OCI-LY3 (cell line): ENCODE data around the gene ST6GAL1.

ENCODE experiments used
- H2AFZ ChIP-seq: fragments of 200-600, 300-600 bp; shearing (Covaris generic); 2 replicates; pipeline ENCODE4 v1.6.0; 2014; ENCODE audit warnings: antibody characterized with exemption, low read depth, low read length
- H3K27ac ChIP-seq: fragments of 200-600, 300-600 bp; sonication (generic); 2 replicates; pipeline ENCODE4 v1.5.1; 2014; ENCODE audit warnings: mild to moderate bottlenecking, low read length, moderate library complexity, mixed read lengths
- H3K27me3 ChIP-seq: fragments of 200-600, 300-600 bp; sonication (generic); 2 replicates; pipeline ENCODE4 v1.6.1; 2014; ENCODE audit warnings: low read depth, low read length, mixed read lengths
- H3K36me3 ChIP-seq: fragments of 200-600, 300-600 bp; sonication (generic); replicated peaks from 2 replicates; pipeline ENCODE3; 2014; ENCODE audit warnings: low read depth, low read length, mixed read lengths
- H3K4me1 ChIP-seq: fragments of 300-600, 200-600 bp; sonication (generic); 2 replicates; pipeline ENCODE4 v1.6.1; 2014; ENCODE audit warnings: low read length, mixed read lengths
- H3K4me2 ChIP-seq: fragments of 200-600, 300-600 bp; sonication (generic); 2 replicates; pipeline ENCODE4 v1.6.1; 2014; ENCODE audit warnings: low read length, mixed read lengths
- H3K4me3 ChIP-seq: fragments of 300-600, 200-600 bp; sonication (generic); 2 replicates; pipeline ENCODE4 v1.5.1; 2014; ENCODE audit warnings: antibody characterized with exemption, mild to moderate bottlenecking, low read length, moderate library complexity
- H3K79me2 ChIP-seq: fragments of 300-600, 200-600 bp; shearing (Covaris generic); 2 replicates; pipeline ENCODE4 v1.6.1; 2014; ENCODE audit warnings: mild to moderate bottlenecking, low read length, mixed read lengths
- H3K9ac ChIP-seq: fragments of 300-600, 200-600 bp; shearing (Covaris generic); 2 replicates; pipeline ENCODE4 v1.6.0; 2014; ENCODE audit warnings: mild to moderate bottlenecking, low read length, moderate library complexity
- H3K9me3 ChIP-seq: fragments of 200-600, 300-600 bp; shearing (Covaris generic); 2 replicates; pipeline ENCODE4 v1.6.1; 2014; ENCODE audit warnings: low read length, mixed read lengths; ENCODE audit not compliant: insufficient read depth
- H4K20me1 ChIP-seq: fragments of 200-600, 300-600 bp; sonication (generic); 2 replicates; pipeline ENCODE4 v1.6.1; 2016; ENCODE audit warnings: low read length, mixed read lengths; ENCODE audit not compliant: insufficient read depth
- CTCF ChIP-seq: fragments of 200-600, 300-600 bp; sonication (generic); IDR thresholded peaks from 2 replicates; pipeline ENCODE4 v1.5.1; 2014; ENCODE audit warnings: antibody characterized with exemption, low read length, low read depth
- EZH2phosphoT487 ChIP-seq: fragments of 200-600 bp; shearing (Covaris generic); IDR thresholded peaks from 2 replicates; pipeline ENCODE4 v1.6.1; 2018; ENCODE audit warnings: antibody characterized with exemption, mixed run types, low read depth

Gene ST6GAL1

GRCh38 chr3:187069857-187070516 is 139.7 kb downstream of the ST6GAL1 start:
- Histone ChIP-seq H3K4me2 (no peak overlapping the region), H3K36me3 (peaks cover 73% of the 10 kb centered on the region), H4K20me1 (peaks cover 6% of the 10 kb centered on the region; the same call in 1 of the 2 replicates), H3K4me1 (peaks cover 60% of the 10 kb centered on the region), H3K27ac (no peak overlapping the region), H3K9me3 (no peaks in the 10 kb centered on the region; the same call in 1 of the 2 replicates), H3K79me2 (peaks cover 43% of the 10 kb centered on the region), H2AFZ (no peak overlapping the region), H3K27me3 (no peaks in the 10 kb centered on the region), H3K4me3 (no peak overlapping the region), H3K9ac (no peak overlapping the region)
- TF ChIP-seq EZH2phosphoT487: no peak

DNA sequence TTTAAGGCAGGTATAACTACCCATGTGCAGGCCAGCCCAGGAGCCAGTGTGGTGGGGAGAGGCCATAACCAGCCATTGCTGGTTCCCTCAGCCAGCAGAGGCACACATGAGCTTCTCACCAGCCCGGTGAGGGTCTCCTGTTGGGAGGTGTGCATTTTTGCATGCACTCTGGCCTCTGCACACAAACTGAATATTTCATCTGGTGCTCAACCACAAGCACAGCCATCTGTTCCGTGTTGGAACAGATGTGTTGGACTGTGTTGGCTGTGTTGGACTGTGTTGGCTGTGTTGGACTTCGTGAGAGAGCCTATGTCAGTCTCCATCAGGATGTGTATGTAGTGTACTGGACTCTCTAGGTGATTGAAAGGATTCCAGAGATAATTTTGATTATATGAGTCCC is 141.8 kb downstream of the ST6GAL1 start:
- Histone ChIP-seq H3K4me2 (peak overlapping the region; percentile 43), H3K36me3 (peaks cover 79% of the 10 kb centered on the region), H3K9ac (peak overlapping the region; percentile 56; the same call in 1 of the 2 replicates)

DNA sequence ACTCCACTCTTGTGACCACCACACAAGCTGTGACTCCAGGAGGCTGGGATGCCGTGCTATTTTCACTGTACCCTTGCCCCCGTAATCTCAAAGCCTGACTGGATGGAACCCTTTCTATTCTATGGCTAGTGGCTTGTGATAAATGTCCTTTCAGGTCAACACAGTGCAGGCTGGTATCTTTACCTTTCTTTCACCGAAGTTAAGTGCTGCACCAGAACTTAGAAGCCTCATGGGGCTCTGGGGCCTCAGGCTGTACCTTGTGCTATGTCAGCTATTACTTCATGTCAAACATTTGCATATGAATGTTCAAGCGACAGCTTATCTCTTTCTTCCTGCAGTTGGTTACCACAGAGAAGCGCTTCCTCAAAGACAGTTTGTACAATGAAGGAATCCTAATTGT is 142.2 kb downstream of the ST6GAL1 start:
- no peak overlapping the region for H2AFZ ChIP-seq
- peaks cover 6% of the 10 kb centered on the region; the same call in 1 of the 2 replicates for H4K20me1 ChIP-seq
- H3K27ac ChIP-seq: peak overlapping the region; percentile 66
- no peaks in the 10 kb centered on the region for H3K9me3 ChIP-seq
- peaks cover 36% of the 10 kb centered on the region for H3K4me1 ChIP-seq
- H3K79me2 ChIP-seq: peaks cover 26% of the 10 kb centered on the region
- H3K27me3 ChIP-seq: no peaks in the 10 kb centered on the region
- H3K36me3 ChIP-seq: peaks cover 81% of the 10 kb centered on the region
- H3K4me3 ChIP-seq: peak overlapping the region; percentile 30; the same call in 1 of the 2 replicates
- TF ChIP-seq CTCF (no peak), EZH2phosphoT487 (no peak)
- peak overlapping the region; percentile 56; the same call in 1 of the 2 replicates for H3K9ac ChIP-seq
- peak overlapping the region; percentile 43 for H3K4me2 ChIP-seq

More for the DNA sequence above, 141.8 kb downstream of the ST6GAL1 start:
- TF ChIP-seq EZH2phosphoT487: no peak
- TF ChIP-seq CTCF: no peak
- H3K79me2 ChIP-seq: peaks cover 29% of the 10 kb centered on the region
- H3K27me3 ChIP-seq: no peaks in the 10 kb centered on the region
- peaks cover 40% of the 10 kb centered on the region for H3K4me1 ChIP-seq
- H2AFZ ChIP-seq: no peak overlapping the region
- no peak overlapping the region for H3K4me3 ChIP-seq
- peak overlapping the region; percentile 66 for H3K27ac ChIP-seq
- H4K20me1 ChIP-seq: peaks cover 6% of the 10 kb centered on the region; the same call in 1 of the 2 replicates
- no peaks in the 10 kb centered on the region for H3K9me3 ChIP-seq

GRCh38 chr3:187073581-187074098 is 143.3 kb downstream of the ST6GAL1 start:
- no peaks in the 10 kb centered on the region for H3K27me3 ChIP-seq
- H3K9me3 ChIP-seq: no peaks in the 10 kb centered on the region
- no peak overlapping the region for H2AFZ ChIP-seq
- H3K4me1 ChIP-seq: peaks cover 29% of the 10 kb centered on the region
- no peak for TF ChIP-seq EZH2phosphoT487
- no peak for TF ChIP-seq CTCF
- H4K20me1 ChIP-seq: peaks cover 6% of the 10 kb centered on the region; the same call in 1 of the 2 replicates
- H3K27ac ChIP-seq: peak overlapping the region; percentile 66; the same call in 1 of the 2 replicates
- H3K79me2 ChIP-seq: peaks cover 21% of the 10 kb centered on the region
- H3K4me3 ChIP-seq: no peak overlapping the region
- H3K36me3 ChIP-seq: peaks cover 82% of the 10 kb centered on the region
- H3K4me2 ChIP-seq: no peak overlapping the region
- H3K9ac ChIP-seq: no peak overlapping the region
